Activated B cell treated with CpG ODN at 0.5 μM for 24 hours (primary cell): Measurements from ENCODE around the gene VCAN. TPM values are rescaled to one million over a fixed set of nuclear protein-coding genes. Genes with fewer than 3 reads are reported as not detected.

Experiments used
- ATAC-seq: fragments of 200-7000 bp; cut with Tn5 transposase; one replicate; pipeline ENCODE4 v1.10.0; 2021; ENCODE audit warnings: low read depth, mild to moderate bottlenecking, moderate library complexity
- CTCF ChIA-PET: fragments of 350-600 bp; sonication (Branson Sonifier 250); formaldehyde crosslinking; loops from one replicate; lab custom pipeline; 2021; ENCODE audit warnings: antibody characterized with exemption; lab: Charles Lee
- POLR2A ChIA-PET: fragments of 350-600 bp; sonication (Branson Sonifier 250); formaldehyde crosslinking; loops from one replicate; lab custom pipeline; 2021; ENCODE audit warnings: antibody characterized with exemption; lab: Charles Lee
- DNase-seq: peaks from one replicate; pipeline ENCODE4 v3.0.0; 2022
- H3K27ac Mint-ChIP-seq: one replicate; pipeline ENCODE4 v1.8.0; 2020; ENCODE audit warnings: mixed read lengths
- H3K27me3 Mint-ChIP-seq: one replicate; pipeline ENCODE4 v1.8.0; 2021; ENCODE audit warnings: mixed read lengths
- H3K36me3 Mint-ChIP-seq: one replicate; pipeline ENCODE4 v1.8.0; 2021; ENCODE audit warnings: low read depth, mixed read lengths
- H3K4me1 Mint-ChIP-seq: one replicate; pipeline ENCODE4 v1.8.0; 2021; ENCODE audit warnings: mixed read lengths
- H3K4me3 Mint-ChIP-seq: one replicate; pipeline ENCODE4 v1.8.0; 2020; ENCODE audit warnings: mild to moderate bottlenecking, mixed read lengths
- H3K9me3 Mint-ChIP-seq: one replicate; pipeline ENCODE4 v1.8.0; 2020; ENCODE audit warnings: mixed read lengths
- intact Hi-C: fragments of 100-400 bp; cut with micrococcal nuclease; formaldehyde crosslinking; loops from one replicate; pipeline ENCODE4 v1.15.1; 2024
- total RNA-seq: library from RNA; stranded (reverse); gene quantifications from 2 replicates; pipeline ENCODE4 v1.2.3, GENCODE V29; 2022
- TF ChIP-seq, protein P1 (sequence below): fragments of 200-600 bp; IDR thresholded peaks from one replicate; pipeline ENCODE4 v1.8.0; 2022; ENCODE audit warnings: antibody characterized with exemption, mild to moderate bottlenecking

Gene VCAN
- total RNA-seq, 1 donor from 2014 or later = 0.16 TPM

- intact Hi-C loops = no loop called here
- TF ChIP-seq, protein P1, sequence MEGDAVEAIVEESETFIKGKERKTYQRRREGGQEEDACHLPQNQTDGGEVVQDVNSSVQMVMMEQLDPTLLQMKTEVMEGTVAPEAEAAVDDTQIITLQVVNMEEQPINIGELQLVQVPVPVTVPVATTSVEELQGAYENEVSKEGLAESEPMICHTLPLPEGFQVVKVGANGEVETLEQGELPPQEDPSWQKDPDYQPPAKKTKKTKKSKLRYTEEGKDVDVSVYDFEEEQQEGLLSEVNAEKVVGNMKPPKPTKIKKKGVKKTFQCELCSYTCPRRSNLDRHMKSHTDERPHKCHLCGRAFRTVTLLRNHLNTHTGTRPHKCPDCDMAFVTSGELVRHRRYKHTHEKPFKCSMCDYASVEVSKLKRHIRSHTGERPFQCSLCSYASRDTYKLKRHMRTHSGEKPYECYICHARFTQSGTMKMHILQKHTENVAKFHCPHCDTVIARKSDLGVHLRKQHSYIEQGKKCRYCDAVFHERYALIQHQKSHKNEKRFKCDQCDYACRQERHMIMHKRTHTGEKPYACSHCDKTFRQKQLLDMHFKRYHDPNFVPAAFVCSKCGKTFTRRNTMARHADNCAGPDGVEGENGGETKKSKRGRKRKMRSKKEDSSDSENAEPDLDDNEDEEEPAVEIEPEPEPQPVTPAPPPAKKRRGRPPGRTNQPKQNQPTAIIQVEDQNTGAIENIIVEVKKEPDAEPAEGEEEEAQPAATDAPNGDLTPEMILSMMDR = no peak
- H3K9me3 Mint-ChIP-seq = no peaks in the 10 kb centered on the region
- CTCF ChIA-PET = no interaction called here
- H3K4me1 Mint-ChIP-seq = no peaks in the 10 kb centered on the region
- no peak for ATAC-seq
- POLR2A ChIA-PET = no interaction called here
- no peak for DNase-seq
- H3K27me3 Mint-ChIP-seq = peaks cover 5% of the 10 kb centered on the region
- no peak overlapping the region for H3K4me3 Mint-ChIP-seq
- H3K27ac Mint-ChIP-seq = no peak overlapping the region
- H3K36me3 Mint-ChIP-seq = no peaks in the 10 kb centered on the region
These were observed 24.0 kb upstream of the VCAN start for GRCh38 chr5:83447533-83447932.

- POLR2A ChIA-PET = no interaction called here
- intact Hi-C loops = no loop called here
- Mint-ChIP-seq H3K36me3 (no peaks in the 10 kb centered on the region), H3K27ac (no peak overlapping the region), H3K27me3 (peaks cover 5% of the 10 kb centered on the region), H3K9me3 (peaks cover 17% of the 10 kb centered on the region), H3K4me3 (no peak overlapping the region), H3K4me1 (no peaks in the 10 kb centered on the region)
- ATAC-seq (no peak), DNase-seq (no peak)
- TF ChIP-seq, protein P1 = no peak
- CTCF ChIA-PET = no interaction called here
These were observed 21.2 kb upstream of the VCAN start for GRCh38 chr5:83450183-83450966.

- intact Hi-C loops = no loop called here
- no peaks in the 10 kb centered on the region for H3K4me1 Mint-ChIP-seq
- DNase-seq = no peak
- ChIA-PET CTCF (no interaction called here), POLR2A (no interaction called here)
- peaks cover 17% of the 10 kb centered on the region for H3K9me3 Mint-ChIP-seq
- no peak overlapping the region for H3K4me3 Mint-ChIP-seq
- no peak for ATAC-seq
- H3K27me3 Mint-ChIP-seq = peaks cover 5% of the 10 kb centered on the region
- no peak overlapping the region for H3K27ac Mint-ChIP-seq
- TF ChIP-seq, protein P1 = no peak
- no peaks in the 10 kb centered on the region for H3K36me3 Mint-ChIP-seq
These were observed 20.6 kb upstream of the VCAN start for GRCh38 chr5:83450967-83451248.

DNA sequence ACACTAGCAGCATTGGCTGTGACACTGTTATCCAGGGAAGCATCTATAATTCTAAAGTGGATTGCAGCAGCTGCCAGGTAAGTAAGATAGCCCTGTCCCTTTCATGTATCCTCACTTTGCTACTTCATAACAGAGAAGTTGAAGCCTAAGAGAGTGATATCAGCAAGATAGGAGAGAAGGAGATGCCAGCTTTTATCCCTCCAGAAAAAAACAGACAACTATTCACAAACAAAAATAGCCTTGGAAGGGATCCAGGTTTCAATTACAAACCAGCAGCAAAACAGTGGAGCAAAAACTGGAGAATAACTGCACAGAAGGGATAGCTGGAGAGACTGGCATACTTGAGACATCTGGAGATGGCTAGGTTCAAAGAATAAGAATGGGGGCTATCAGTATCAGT is 19.6 kb upstream of the VCAN start:
- no peak for ATAC-seq
- CTCF ChIA-PET = interaction anchor here (0.9 kb wide), 1 partner anchor 1101 kb away, joined by 3 read pairs; no protein-coding TSS in a partner anchor
- no peaks in the 10 kb centered on the region for H3K36me3 Mint-ChIP-seq
- H3K27me3 Mint-ChIP-seq = peaks cover 5% of the 10 kb centered on the region
- TF ChIP-seq, protein P1 = no peak
- POLR2A ChIA-PET = no interaction called here
- DNase-seq = no peak
- H3K27ac Mint-ChIP-seq = no peak overlapping the region
- H3K4me1 Mint-ChIP-seq = no peaks in the 10 kb centered on the region
- H3K9me3 Mint-ChIP-seq = peaks cover 20% of the 10 kb centered on the region
- no peak overlapping the region for H3K4me3 Mint-ChIP-seq
- intact Hi-C loops = no loop called here

GRCh38 chr5:83453937-83454336 is 17.6 kb upstream of the VCAN start:
- Mint-ChIP-seq H3K36me3 (no peaks in the 10 kb centered on the region), H3K27ac (no peak overlapping the region), H3K27me3 (peaks cover 5% of the 10 kb centered on the region), H3K4me1 (no peaks in the 10 kb centered on the region), H3K4me3 (no peak overlapping the region), H3K9me3 (peaks cover 20% of the 10 kb centered on the region)
- TF ChIP-seq, protein P1 = no peak
- DNase-seq = no peak
- intact Hi-C loops = no loop called here
- CTCF ChIA-PET = no interaction called here
- no peak for ATAC-seq
- POLR2A ChIA-PET = no interaction called here
